GM19328 (cell line): ENCODE results near the gene SRSF10.

Experiments
- ATAC-seq: cut with Tn5 transposase; IDR thresholded peaks from one replicate; pipeline ENCODE4 v1.9.1; 2021; ENCODE audit warnings: mild to moderate bottlenecking, moderate library complexity; ENCODE audit not compliant: unreplicated experiment

Gene SRSF10

GRCh38 chr1:23914921-23915320, 65.2 kb downstream of the SRSF10 start:
- no peak for ATAC-seq
